Smooth muscle cell (in vitro differentiated cells): ENCODE data around the gene SPOUT1. TPM values are rescaled to one million over a fixed set of nuclear protein-coding genes. Genes with fewer than 3 reads are reported as not detected.
"Not testable (repeated sequence)": the region's sequence is repeated elsewhere in the genome, so short reads cannot be mapped to it uniquely, and the experiment has no call there.

Experiments
- DNase-seq: peaks from one replicate; lab custom pipeline; 2025; ENCODE audit not compliant: unreplicated experiment; lab: John Stamatoyannopoulos, UW
- H2AFZ ChIP-seq: fragments of 200-600 bp; sonication (generic); 2 replicates; pipeline ENCODE4 v1.6.0; 2016; ENCODE audit warnings: antibody characterized with exemption, low read depth, mild to moderate bottlenecking
- H3F3A ChIP-seq: fragments of 200-600 bp; sonication (generic); 2 replicates; pipeline ENCODE4 v1.6.0; 2017; ENCODE audit warnings: antibody characterized with exemption, low read depth
- H3K27ac ChIP-seq: fragments of 200-600 bp; sonication (generic); 2 replicates; pipeline ENCODE4 v1.5.1; 2016; ENCODE audit warnings: low read depth, mild to moderate bottlenecking
- H3K27me3 ChIP-seq: fragments of 200-600 bp; sonication (generic); 2 replicates; pipeline ENCODE4 v1.6.1; 2016; ENCODE audit warnings: low read depth, mild to moderate bottlenecking
- H3K36me3 ChIP-seq: fragments of 200-600 bp; sonication (generic); 2 replicates; pipeline ENCODE4 v1.5.1; 2016; ENCODE audit warnings: low read depth
- H3K4me1 ChIP-seq: fragments of 200-600 bp; sonication (generic); 2 replicates; pipeline ENCODE4 v1.5.1; 2016; ENCODE audit warnings: low read depth
- H3K4me2 ChIP-seq: fragments of 200-600 bp; sonication (generic); 2 replicates; pipeline ENCODE4 v1.6.0; 2016; ENCODE audit warnings: mild to moderate bottlenecking
- H3K4me3 ChIP-seq: fragments of 200-600 bp; sonication (generic); 2 replicates; pipeline ENCODE4 v1.5.1; 2016; ENCODE audit warnings: mild to moderate bottlenecking
- H3K79me2 ChIP-seq: fragments of 200-600 bp; sonication (generic); 2 replicates; pipeline ENCODE4 v1.6.0; 2016; ENCODE audit warnings: low read depth, mild to moderate bottlenecking
- H3K9ac ChIP-seq: fragments of 200-600 bp; sonication (generic); 2 replicates; pipeline ENCODE4 v1.6.0; 2016; ENCODE audit warnings: low read depth
- H3K9me3 ChIP-seq: fragments of 200-600 bp; sonication (generic); replicated peaks from 2 replicates; pipeline ENCODE4 v1.5.1; 2016; ENCODE audit warnings: low read depth
- H4K20me1 ChIP-seq: fragments of 200-600 bp; sonication (generic); 2 replicates; pipeline ENCODE4 v1.6.0; 2016; ENCODE audit warnings: low read depth
- CTCF ChIP-seq: fragments of 200-600 bp; sonication (generic); IDR thresholded peaks from 2 replicates; pipeline ENCODE4 v1.5.1; 2017; ENCODE audit warnings: borderline replicate concordance, mild to moderate bottlenecking, antibody characterized with exemption; ENCODE audit not compliant: insufficient read depth, poor library complexity, severe bottlenecking
- WGBS: methylation state at CpG from one replicate; pipeline ENCODE4 v1.1.7; 2016; ENCODE audit warnings: low lambda C conversion rate; 5-methylcytosine and 5-hydroxymethylcytosine counted together
- polyA plus RNA-seq: library from polyadenylated mRNA; unstranded; fragments of >200 nt; fragmentation: Nextera tagmentation; extraction: Ambion mirVana; gene quantifications from 2 replicates; pipeline ENCODE4 v1.2.1, GENCODE V29; 2016
- total RNA-seq: library from RNA; depleted of rRNA; stranded (reverse); fragments of >200 nt; gene quantifications from 2 replicates; pipeline ENCODE4 v1.2.3, GENCODE V29; 2014

The SPOUT1 gene
- total and polyA plus RNA-seq, 2 experiments from 2014 or later: 8.7 to 50.4 TPM

DNA sequence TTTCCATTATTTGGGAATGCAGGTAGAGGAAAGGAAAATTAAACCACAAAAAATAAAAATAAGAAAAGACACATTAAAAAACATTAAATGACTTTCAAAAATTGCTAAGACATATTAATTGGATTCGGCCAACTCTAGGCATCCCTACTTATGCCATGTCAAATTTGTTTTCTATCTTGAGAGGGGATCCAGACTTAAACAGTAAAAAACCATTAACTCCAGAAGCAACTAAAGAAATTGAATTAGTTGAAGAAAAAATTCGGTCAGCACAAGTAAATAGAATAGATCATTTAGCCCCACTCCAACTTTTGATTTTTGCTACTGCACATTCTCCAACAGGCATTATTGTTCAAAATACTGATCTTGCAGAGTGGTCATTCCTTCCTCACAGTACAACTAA lies 23.1 kb upstream of the SPOUT1 start:
- H3K4me2 ChIP-seq, H3K4me3 ChIP-seq, H4K20me1 ChIP-seq, H3F3A ChIP-seq, H3K27me3 ChIP-seq, H3K9ac ChIP-seq, H3K79me2 ChIP-seq, H2AFZ ChIP-seq, H3K4me1 ChIP-seq, H3K36me3 ChIP-seq, H3K27ac ChIP-seq, H3K9me3 ChIP-seq, DNase-seq: not testable (repeated sequence)
- 94% methylated on average over 2 of the region's 2 CpGs for WGBS

- WGBS: 79% methylated on average over 10 of the region's 10 CpGs
- not testable (repeated sequence) for H3F3A ChIP-seq, H3K79me2 ChIP-seq, H3K9me3 ChIP-seq, H3K27ac ChIP-seq, H3K9ac ChIP-seq, H2AFZ ChIP-seq, H3K4me1 ChIP-seq, H3K4me3 ChIP-seq, DNase-seq, H3K36me3 ChIP-seq, H3K4me2 ChIP-seq, H3K27me3 ChIP-seq, H4K20me1 ChIP-seq
- peak; percentile 46 for TF ChIP-seq CTCF
Observed at GRCh38 chr9:128851779-128852600, 22.4 kb upstream of the SPOUT1 start.

DNA sequence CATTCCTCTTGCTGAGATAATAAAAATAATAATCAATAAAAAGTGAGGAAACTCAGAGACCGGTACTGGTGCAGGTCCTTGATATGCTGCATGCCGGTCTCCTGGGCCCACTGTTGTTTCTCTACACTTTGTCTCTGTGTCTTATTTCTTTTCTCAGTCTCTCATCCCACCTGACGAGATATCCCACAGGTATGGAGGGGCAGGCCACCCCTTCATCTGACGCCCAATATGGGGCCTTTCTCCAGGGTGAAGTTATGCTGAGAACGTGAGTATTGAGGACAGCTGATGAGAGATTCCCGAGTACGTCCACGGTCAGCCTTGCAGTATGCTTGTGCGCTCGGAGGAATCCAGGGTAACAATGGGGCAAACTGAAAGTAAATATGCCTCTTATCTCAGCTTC lies 21.4 kb upstream of the SPOUT1 start:
- H3K27me3 ChIP-seq, H3K4me1 ChIP-seq, H3K36me3 ChIP-seq, H4K20me1 ChIP-seq, H3K79me2 ChIP-seq, H3F3A ChIP-seq, H3K9ac ChIP-seq, H3K4me2 ChIP-seq, H3K27ac ChIP-seq, H3K9me3 ChIP-seq, H2AFZ ChIP-seq, DNase-seq, H3K4me3 ChIP-seq: not testable (repeated sequence)
- WGBS: 93% methylated on average over 10 of the region's 10 CpGs

DNA sequence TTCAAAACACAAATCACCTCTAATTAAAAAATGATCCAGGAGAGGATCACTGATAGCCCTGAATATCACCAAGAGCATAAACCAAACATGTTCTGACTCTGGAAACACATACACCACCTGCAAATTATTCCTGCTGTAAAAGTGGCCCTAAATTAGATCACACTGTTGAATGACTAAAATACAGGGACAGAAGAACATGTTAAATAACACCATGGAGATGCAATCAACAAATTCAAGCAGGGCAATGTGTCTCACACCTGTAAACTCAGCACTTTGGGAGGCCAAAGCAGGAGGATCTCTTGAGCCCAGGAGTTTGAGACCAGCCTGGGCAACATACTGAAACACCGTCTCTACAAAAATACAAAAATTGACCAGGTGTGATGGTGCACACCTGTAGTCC lies 18.2 kb upstream of the SPOUT1 start:
- no peak for TF ChIP-seq CTCF
- Histone ChIP-seq H3K4me3 (no peak overlapping the region), H3K27me3 (no peaks in the 10 kb centered on the region), H3K4me1 (no peaks in the 10 kb centered on the region), H2AFZ (no peak overlapping the region), H3K9me3 (no peaks in the 10 kb centered on the region), H3F3A (no peaks in the 10 kb centered on the region), H3K79me2 (no peaks in the 10 kb centered on the region), H3K4me2 (no peak overlapping the region), H3K27ac (no peak overlapping the region), H3K9ac (no peak overlapping the region), H4K20me1 (no peaks in the 10 kb centered on the region), H3K36me3 (no peaks in the 10 kb centered on the region)
- 100% methylated on average over 1 of the region's 1 CpG for WGBS
- no peak for DNase-seq
